ENCODE data around the gene GVQW3. TPM values are rescaled to one million over a fixed set of nuclear protein-coding genes. Genes with fewer than 3 reads are reported as not detected.

Gene GVQW3
- total and polyA plus RNA-seq, 2 of the 13 experiments (the other 11 are each of a cell fraction or from before 2014, with no cell fraction given): 5.0 to 5.6 TPM

GRCh38 chr11:76445121-76446084 is 64.3 kb downstream of the GVQW3 start (continued):
- TF ChIP-seq, protein P1, sequence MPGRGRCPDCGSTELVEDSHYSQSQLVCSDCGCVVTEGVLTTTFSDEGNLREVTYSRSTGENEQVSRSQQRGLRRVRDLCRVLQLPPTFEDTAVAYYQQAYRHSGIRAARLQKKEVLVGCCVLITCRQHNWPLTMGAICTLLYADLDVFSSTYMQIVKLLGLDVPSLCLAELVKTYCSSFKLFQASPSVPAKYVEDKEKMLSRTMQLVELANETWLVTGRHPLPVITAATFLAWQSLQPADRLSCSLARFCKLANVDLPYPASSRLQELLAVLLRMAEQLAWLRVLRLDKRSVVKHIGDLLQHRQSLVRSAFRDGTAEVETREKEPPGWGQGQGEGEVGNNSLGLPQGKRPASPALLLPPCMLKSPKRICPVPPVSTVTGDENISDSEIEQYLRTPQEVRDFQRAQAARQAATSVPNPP (CRISPR knock-in tag; IDR thresholded peaks at IDR 0.05): no peak
- TF ChIP-seq HOXA5 (CRISPR knock-in tag; IDR thresholded peaks at IDR 0.05) (no peak), HDAC1 (CRISPR knock-in tag; IDR thresholded peaks at IDR 0.05) (no peak; the same call in 1 of the 2 replicates), ZNF3 (CRISPR knock-in tag; IDR thresholded peaks at IDR 0.05) (no peak), HNRNPK (IDR thresholded peaks at IDR 0.05; ENCODE audit: low read depth, low read length, poor library complexity, severe bottlenecking) (no peak), ZBTB42 (CRISPR knock-in tag; IDR thresholded peaks at IDR 0.05) (no peak), AGO1 (IDR thresholded peaks at IDR 0.05; ENCODE audit: low read depth, low read length, poor library complexity, severe bottlenecking) (no peak), MAZ (IDR thresholded peaks at IDR 0.05; ENCODE audit: borderline replicate concordance, low read depth, low read length) (no peak), MAZ (CRISPR knock-in tag; IDR thresholded peaks at IDR 0.05; ENCODE audit: low read depth) (peak; percentile 24; the same call in 1 of the 2 replicates), KMT2A (CRISPR knock-in tag; IDR thresholded peaks at IDR 0.05) (peak; percentile 51; the same call in 1 of the 2 replicates), PBX2 (CRISPR knock-in tag; IDR thresholded peaks at IDR 0.05) (no peak), SRF (IDR thresholded peaks at IDR 0.05; ENCODE audit: low read depth, low read length) (no peak), FIP1L1 (IDR thresholded peaks at IDR 0.05; ENCODE audit: borderline replicate concordance, insufficient read depth, low read depth, low read length) (no peak), CCDC6 (CRISPR knock-in tag; IDR thresholded peaks at IDR 0.05) (no peak), MAFF (IDR thresholded peaks at IDR 0.05; ENCODE audit: low read depth, low read length) (no peak), ZFP41 (CRISPR knock-in tag; IDR thresholded peaks at IDR 0.05; ENCODE audit: borderline replicate concordance) (no peak), RXRA (CRISPR knock-in tag; IDR thresholded peaks at IDR 0.05) (0 out of 2 replicates have a peak, but pooled peaks have one; percentile 3), CREM (IDR thresholded peaks at IDR 0.05) (peak; percentile 19; the same call in 1 of the 2 replicates), CREM (CRISPR knock-in tag; IDR thresholded peaks at IDR 0.05) (no peak), ZNF644 (CRISPR knock-in tag; IDR thresholded peaks at IDR 0.05; ENCODE audit: low read depth) (no peak), GTF2F1 (IDR thresholded peaks at IDR 0.05; ENCODE audit: low read length) (no peak), SRSF4 (IDR thresholded peaks at IDR 0.05; ENCODE audit: low read depth, low read length, poor library complexity, severe bottlenecking) (no peak), ZNF670 (CRISPR knock-in tag; IDR thresholded peaks at IDR 0.05; ENCODE audit: borderline replicate concordance) (no peak), ZNF749 (CRISPR knock-in tag; IDR thresholded peaks at IDR 0.05; ENCODE audit: borderline replicate concordance) (no peak)
- TF ChIP-seq, protein P2, sequence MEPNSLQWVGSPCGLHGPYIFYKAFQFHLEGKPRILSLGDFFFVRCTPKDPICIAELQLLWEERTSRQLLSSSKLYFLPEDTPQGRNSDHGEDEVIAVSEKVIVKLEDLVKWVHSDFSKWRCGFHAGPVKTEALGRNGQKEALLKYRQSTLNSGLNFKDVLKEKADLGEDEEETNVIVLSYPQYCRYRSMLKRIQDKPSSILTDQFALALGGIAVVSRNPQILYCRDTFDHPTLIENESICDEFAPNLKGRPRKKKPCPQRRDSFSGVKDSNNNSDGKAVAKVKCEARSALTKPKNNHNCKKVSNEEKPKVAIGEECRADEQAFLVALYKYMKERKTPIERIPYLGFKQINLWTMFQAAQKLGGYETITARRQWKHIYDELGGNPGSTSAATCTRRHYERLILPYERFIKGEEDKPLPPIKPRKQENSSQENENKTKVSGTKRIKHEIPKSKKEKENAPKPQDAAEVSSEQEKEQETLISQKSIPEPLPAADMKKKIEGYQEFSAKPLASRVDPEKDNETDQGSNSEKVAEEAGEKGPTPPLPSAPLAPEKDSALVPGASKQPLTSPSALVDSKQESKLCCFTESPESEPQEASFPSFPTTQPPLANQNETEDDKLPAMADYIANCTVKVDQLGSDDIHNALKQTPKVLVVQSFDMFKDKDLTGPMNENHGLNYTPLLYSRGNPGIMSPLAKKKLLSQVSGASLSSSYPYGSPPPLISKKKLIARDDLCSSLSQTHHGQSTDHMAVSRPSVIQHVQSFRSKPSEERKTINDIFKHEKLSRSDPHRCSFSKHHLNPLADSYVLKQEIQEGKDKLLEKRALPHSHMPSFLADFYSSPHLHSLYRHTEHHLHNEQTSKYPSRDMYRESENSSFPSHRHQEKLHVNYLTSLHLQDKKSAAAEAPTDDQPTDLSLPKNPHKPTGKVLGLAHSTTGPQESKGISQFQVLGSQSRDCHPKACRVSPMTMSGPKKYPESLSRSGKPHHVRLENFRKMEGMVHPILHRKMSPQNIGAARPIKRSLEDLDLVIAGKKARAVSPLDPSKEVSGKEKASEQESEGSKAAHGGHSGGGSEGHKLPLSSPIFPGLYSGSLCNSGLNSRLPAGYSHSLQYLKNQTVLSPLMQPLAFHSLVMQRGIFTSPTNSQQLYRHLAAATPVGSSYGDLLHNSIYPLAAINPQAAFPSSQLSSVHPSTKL (CRISPR knock-in tag; IDR thresholded peaks at IDR 0.05): peak; percentile 19; the same call in 1 of the 2 replicates
